ENCODE measurements around the gene THRB.

- TF ChIP-seq POLR2A (IDR thresholded peaks at IDR 0.05) (no peak), POLR2AphosphoS5 (IDR thresholded peaks at IDR 0.05) (no peak), EP300 (IDR thresholded peaks at IDR 0.05; ENCODE audit: low read depth) (no peak)
- TF ChIP-seq, protein P1, sequence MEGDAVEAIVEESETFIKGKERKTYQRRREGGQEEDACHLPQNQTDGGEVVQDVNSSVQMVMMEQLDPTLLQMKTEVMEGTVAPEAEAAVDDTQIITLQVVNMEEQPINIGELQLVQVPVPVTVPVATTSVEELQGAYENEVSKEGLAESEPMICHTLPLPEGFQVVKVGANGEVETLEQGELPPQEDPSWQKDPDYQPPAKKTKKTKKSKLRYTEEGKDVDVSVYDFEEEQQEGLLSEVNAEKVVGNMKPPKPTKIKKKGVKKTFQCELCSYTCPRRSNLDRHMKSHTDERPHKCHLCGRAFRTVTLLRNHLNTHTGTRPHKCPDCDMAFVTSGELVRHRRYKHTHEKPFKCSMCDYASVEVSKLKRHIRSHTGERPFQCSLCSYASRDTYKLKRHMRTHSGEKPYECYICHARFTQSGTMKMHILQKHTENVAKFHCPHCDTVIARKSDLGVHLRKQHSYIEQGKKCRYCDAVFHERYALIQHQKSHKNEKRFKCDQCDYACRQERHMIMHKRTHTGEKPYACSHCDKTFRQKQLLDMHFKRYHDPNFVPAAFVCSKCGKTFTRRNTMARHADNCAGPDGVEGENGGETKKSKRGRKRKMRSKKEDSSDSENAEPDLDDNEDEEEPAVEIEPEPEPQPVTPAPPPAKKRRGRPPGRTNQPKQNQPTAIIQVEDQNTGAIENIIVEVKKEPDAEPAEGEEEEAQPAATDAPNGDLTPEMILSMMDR (IDR thresholded peaks at IDR 0.05): no peak
Observed at GRCh38 chr3:24263069-24263668, 231.5 kb downstream of the THRB start.
